ENCODE measurements around the gene CHMP2A. TPM values are rescaled to one million over a fixed set of nuclear protein-coding genes. Genes with fewer than 3 reads are reported as not detected.

The CHMP2A gene
- total and polyA plus RNA-seq, 2 donors (not counting 1 experiment from before 2014, with no cell fraction given), result 62.5 to 97.5 TPM

GRCh38 chr19:58572026-58572817 lies 17.3 kb upstream of the CHMP2A start:
- DNase-seq, result no peak
- POLR2A ChIA-PET, result interaction anchor here (0.5 to 2.4 kb wide), 6 partner anchors 10 to 308 kb away, joined by 3 to 23 read pairs (median 10); partner anchors contain the start of genes CHMP2A, TRIM28, UBE2M and ZBTB45
- CTCF ChIA-PET, result interaction anchor here (0.9 to 3.0 kb wide), 6 partner anchors 10 to 52 kb away, joined by 3 to 10 read pairs (median 4); partner anchors contain the start of genes CHMP2A, UBE2M and ZBTB45
- Histone ChIP-seq H3K4me1 (ENCODE audit: control insufficient read depth in 2 of 2, insufficient read depth in 2 of 2, low read length in 2 of 2) (peaks cover 25 to 36% of the 10 kb centered on the region in 2 donors), H3K79me2 (ENCODE audit: control insufficient read depth, insufficient read depth, low read length) (peaks cover 15% of the 10 kb centered on the region), H3K9me3 (ENCODE audit: control extremely low read depth in 1 of 3, control insufficient read depth in 2 of 3, insufficient read depth in 1 of 3, low read length in 2 of 3) (peaks cover 0 to 11% (median 0%) of the 10 kb centered on the region in 3 donors), H3K27me3 (replicated peaks in 1 of 4; ENCODE audit: control extremely low read depth in 1 of 4, control insufficient read depth in 3 of 4, insufficient read depth in 4 of 4, low read length in 3 of 4) (no peaks in the 10 kb centered on the region), H3K27ac (ENCODE audit: low read length in 2 of 2) (peak overlapping the region; percentile 99), H3K4me2 (replicated peaks; ENCODE audit: low read depth, low read length, poor library complexity, severe bottlenecking) (peak overlapping the region; percentile 87), H2AFZ (ENCODE audit: insufficient read depth, low read depth, low read length, poor library complexity, severe bottlenecking) (peak overlapping the region; percentile 79), H3K36me3 (replicated peaks in 1 of 2; ENCODE audit: control extremely low read depth in 1 of 2, control insufficient read depth in 1 of 2, extremely low read depth in 1 of 2, insufficient read depth in 2 of 2, low read length in 1 of 2) (peaks cover 0 to 14% of the 10 kb centered on the region in 2 experiments), H3K4me3 (ENCODE audit: control extremely low read depth in 1 of 5, extremely low read depth in 1 of 5, insufficient read depth in 1 of 5, low read depth in 2 of 5, low read length in 4 of 5) (peak overlapping the region; percentile 49 to 77 (median 74)), H4K20me1 (ENCODE audit: control insufficient read depth, insufficient read depth, low read length, poor library complexity, severe bottlenecking) (no peaks in the 10 kb centered on the region), H3K9ac (ENCODE audit: low read length) (peak overlapping the region; percentile 88)
- Mint-ChIP-seq H3K9me3 (ENCODE audit: insufficient read depth) (no peaks in the 10 kb centered on the region), H3K4me1 (peaks cover 35% of the 10 kb centered on the region), H3K27me3 (no peaks in the 10 kb centered on the region), H3K4me3 (peak overlapping the region; percentile 95), H3K27ac (peak overlapping the region; percentile 99)
- intact Hi-C loops (cut with micrococcal nuclease), result no loop called here
- no peak for TF ChIP-seq CTCF (IDR thresholded peaks at IDR 0.05)
- no peak for TF ChIP-seq EZH2 (IDR thresholded peaks at IDR 0.05; ENCODE audit: borderline replicate concordance, insufficient read depth, low read depth, low read length, poor library complexity, severe bottlenecking)
- 33% methylated on average over 20 of the region's 24 CpGs for WGBS (ENCODE audit: insufficient coverage)
- ATAC-seq (ENCODE audit: low read depth), result no peak

- Histone ChIP-seq H3K27ac (ENCODE audit: low read length in 2 of 2) (no peak overlapping the region), H3K4me2 (replicated peaks; ENCODE audit: low read depth, low read length, poor library complexity, severe bottlenecking) (peak overlapping the region; percentile 87), H3K9me3 (ENCODE audit: control extremely low read depth in 1 of 3, control insufficient read depth in 2 of 3, insufficient read depth in 1 of 3, low read length in 2 of 3) (peaks cover 0 to 11% (median 0%) of the 10 kb centered on the region in 3 donors), H3K9ac (ENCODE audit: low read length) (no peak overlapping the region), H3K4me1 (ENCODE audit: control insufficient read depth in 2 of 2, insufficient read depth in 2 of 2, low read length in 2 of 2) (peaks cover 25 to 36% of the 10 kb centered on the region in 2 donors), H3K27me3 (replicated peaks in 1 of 4; ENCODE audit: control extremely low read depth in 1 of 4, control insufficient read depth in 3 of 4, insufficient read depth in 4 of 4, low read length in 3 of 4) (no peaks in the 10 kb centered on the region), H2AFZ (ENCODE audit: insufficient read depth, low read depth, low read length, poor library complexity, severe bottlenecking) (no peak overlapping the region), H3K79me2 (ENCODE audit: control insufficient read depth, insufficient read depth, low read length) (peaks cover 15% of the 10 kb centered on the region), H3K36me3 (replicated peaks in 1 of 2; ENCODE audit: control extremely low read depth in 1 of 2, control insufficient read depth in 1 of 2, extremely low read depth in 1 of 2, insufficient read depth in 2 of 2, low read length in 1 of 2) (peaks cover 0 to 16% of the 10 kb centered on the region in 2 experiments), H3K4me3 (ENCODE audit: control extremely low read depth in 1 of 5, extremely low read depth in 1 of 5, insufficient read depth in 1 of 5, low read depth in 2 of 5, low read length in 4 of 5) (no peak overlapping the region), H4K20me1 (ENCODE audit: control insufficient read depth, insufficient read depth, low read length, poor library complexity, severe bottlenecking) (no peaks in the 10 kb centered on the region)
- intact Hi-C loops (cut with micrococcal nuclease), result no loop called here
- DNase-seq (no peak), ATAC-seq (ENCODE audit: low read depth) (no peak)
- Mint-ChIP-seq H3K27ac (peak overlapping the region; percentile 6), H3K4me1 (peaks cover 35% of the 10 kb centered on the region), H3K27me3 (no peaks in the 10 kb centered on the region), H3K9me3 (ENCODE audit: insufficient read depth) (no peaks in the 10 kb centered on the region), H3K4me3 (peak overlapping the region; percentile 95)
- TF ChIP-seq CTCF (IDR thresholded peaks at IDR 0.05) (no peak), EZH2 (IDR thresholded peaks at IDR 0.05; ENCODE audit: borderline replicate concordance, insufficient read depth, low read depth, low read length, poor library complexity, severe bottlenecking) (no peak)
- ChIA-PET CTCF (interaction anchor here (1.2 to 3.0 kb wide), 3 partner anchors 10 to 51 kb away, joined by 3 to 10 read pairs (median 4); no protein-coding TSS in a partner anchor), POLR2A (interaction anchor here (1.6 to 2.4 kb wide), 4 partner anchors 12 to 52 kb away, joined by 6 to 23 read pairs (median 13); partner anchors contain the start of genes CHMP2A, TRIM28, UBE2M and ZBTB45)
- 98% methylated on average over 8 of the region's 8 CpGs for WGBS (ENCODE audit: insufficient coverage)
Observed at GRCh38 chr19:58571575-58571947, 16.7 kb upstream of the CHMP2A start.

Data from B cell (primary cell).